Transverse colon (tissue), 4 donors: ENCODE data around the gene TMEM184A.

ENCODE experiments used
- EP300 ChIP-seq: sonication (generic); formaldehyde crosslinking; IDR thresholded peaks from one replicate; pipeline ENCODE4 v1.6.1; 2017; ENCODE audit warnings: antibody characterized with exemption, low read depth
- POLR2A ChIP-seq: fragments of 450-650 bp; IDR thresholded peaks from one replicate; pipeline ENCODE4 v1.6.1; 2016; ENCODE audit warnings: antibody characterized with exemption, mild to moderate bottlenecking, moderate library complexity
- POLR2AphosphoS5 ChIP-seq, 3 donors: sonication (generic); formaldehyde crosslinking; IDR thresholded peaks; one replicate each; pipeline ENCODE4 v1.6.1; 2016; ENCODE audit warnings: antibody characterized with exemption in 3 of 3
- TF ChIP-seq, protein P1 (sequence below), 5 experiments: fragments of 200-600 bp in 3 of 5; fragments of 450-650 bp in 2 of 5; sonication (generic) in 3 of 5; IDR thresholded peaks; 1 replicate in 2 of 5; 2 replicates in 3 of 5; pipeline ENCODE4 v1.5.1; 2016 to 2017; ENCODE audit warnings: antibody characterized with exemption in 5 of 5, inconsistent platforms in 3 of 5, mild to moderate bottlenecking in 2 of 5, moderate library complexity in 1 of 5

DNA sequence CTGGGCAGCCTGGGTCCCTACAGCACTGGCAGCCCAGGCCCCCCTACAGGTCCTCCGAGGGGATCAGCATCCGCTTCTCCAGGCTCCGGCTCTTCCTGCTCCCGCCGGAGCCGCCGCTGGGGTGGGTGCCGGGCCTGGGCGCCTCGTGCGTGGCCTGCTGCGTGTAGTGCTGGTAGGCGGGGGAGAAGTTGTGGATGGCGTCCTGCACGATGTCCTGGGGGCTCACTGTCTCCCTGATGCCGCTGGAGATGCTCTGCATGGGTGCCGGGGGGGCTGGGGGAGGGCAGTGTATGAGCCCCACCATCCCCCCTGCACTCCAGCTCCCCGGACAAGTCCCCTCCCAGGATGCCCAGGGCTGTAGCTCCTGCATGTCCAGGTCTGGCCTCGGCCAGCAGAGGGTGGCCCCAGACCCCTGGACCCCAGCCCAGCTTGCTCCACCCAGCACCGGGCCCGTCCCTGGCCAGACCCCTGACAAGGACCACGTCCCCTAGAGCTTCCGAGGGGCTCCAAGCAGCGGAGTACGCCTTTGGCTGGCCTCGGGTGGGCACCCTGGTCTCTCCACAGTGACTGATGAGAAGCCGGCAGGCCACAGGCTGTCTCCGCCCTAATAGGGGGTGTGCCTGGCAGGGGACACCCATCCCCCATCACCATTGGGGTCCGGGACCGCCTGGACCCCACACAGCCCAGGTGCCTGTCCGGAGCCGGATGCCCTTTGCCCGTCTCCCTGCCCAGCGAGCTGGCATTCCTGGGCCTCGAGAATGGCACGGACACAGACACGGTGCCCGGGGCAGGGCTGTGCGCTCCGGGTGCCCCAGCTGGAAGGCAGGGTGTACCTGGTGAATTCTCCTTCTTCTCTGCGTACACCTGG, 8.9 kb downstream of the TMEM184A start:
- TF ChIP-seq, protein P1, sequence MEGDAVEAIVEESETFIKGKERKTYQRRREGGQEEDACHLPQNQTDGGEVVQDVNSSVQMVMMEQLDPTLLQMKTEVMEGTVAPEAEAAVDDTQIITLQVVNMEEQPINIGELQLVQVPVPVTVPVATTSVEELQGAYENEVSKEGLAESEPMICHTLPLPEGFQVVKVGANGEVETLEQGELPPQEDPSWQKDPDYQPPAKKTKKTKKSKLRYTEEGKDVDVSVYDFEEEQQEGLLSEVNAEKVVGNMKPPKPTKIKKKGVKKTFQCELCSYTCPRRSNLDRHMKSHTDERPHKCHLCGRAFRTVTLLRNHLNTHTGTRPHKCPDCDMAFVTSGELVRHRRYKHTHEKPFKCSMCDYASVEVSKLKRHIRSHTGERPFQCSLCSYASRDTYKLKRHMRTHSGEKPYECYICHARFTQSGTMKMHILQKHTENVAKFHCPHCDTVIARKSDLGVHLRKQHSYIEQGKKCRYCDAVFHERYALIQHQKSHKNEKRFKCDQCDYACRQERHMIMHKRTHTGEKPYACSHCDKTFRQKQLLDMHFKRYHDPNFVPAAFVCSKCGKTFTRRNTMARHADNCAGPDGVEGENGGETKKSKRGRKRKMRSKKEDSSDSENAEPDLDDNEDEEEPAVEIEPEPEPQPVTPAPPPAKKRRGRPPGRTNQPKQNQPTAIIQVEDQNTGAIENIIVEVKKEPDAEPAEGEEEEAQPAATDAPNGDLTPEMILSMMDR (IDR thresholded peaks at IDR 0.05) = no peak
- TF ChIP-seq EP300 (no peak), POLR2AphosphoS5 (IDR thresholded peaks at IDR 0.05) (no peak), POLR2A (no peak)
